ENCODE measurements around the gene ASS1.

DNA sequence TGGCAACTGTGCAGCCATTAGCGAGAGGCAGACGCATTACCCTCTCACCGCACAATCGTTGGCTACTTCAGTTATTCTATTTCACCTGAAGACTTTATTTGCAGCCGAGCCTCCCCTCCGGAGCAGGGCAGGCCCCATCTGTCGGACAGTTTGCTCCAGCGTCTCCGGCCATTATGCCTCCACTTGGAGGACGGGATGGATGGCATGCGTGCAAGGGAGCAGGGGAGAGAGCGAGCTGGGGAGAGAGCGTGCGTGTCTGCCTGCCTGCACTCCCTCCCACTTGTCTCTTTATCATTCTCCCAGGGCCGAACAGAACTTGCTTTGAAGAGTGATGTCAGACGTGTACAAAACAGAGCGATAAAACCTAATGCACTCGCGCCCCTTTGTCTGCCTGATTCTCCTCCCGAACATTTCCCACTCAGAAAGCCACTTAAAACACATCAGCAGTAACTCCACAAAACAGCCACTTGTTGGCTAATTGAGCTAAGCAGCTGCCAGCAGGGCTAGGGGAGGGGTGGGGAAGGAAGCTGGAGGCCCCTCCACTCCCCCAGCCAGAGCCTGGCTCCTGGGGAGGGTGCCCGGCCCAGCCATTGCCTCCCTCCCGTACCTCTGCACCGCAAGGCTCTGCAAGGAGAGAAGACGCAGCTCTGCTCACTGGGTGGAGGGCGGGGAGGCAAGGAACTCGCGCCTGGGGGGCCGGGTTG is 91.2 kb downstream of the ASS1 start:
- TF ChIP-seq, protein P1, sequence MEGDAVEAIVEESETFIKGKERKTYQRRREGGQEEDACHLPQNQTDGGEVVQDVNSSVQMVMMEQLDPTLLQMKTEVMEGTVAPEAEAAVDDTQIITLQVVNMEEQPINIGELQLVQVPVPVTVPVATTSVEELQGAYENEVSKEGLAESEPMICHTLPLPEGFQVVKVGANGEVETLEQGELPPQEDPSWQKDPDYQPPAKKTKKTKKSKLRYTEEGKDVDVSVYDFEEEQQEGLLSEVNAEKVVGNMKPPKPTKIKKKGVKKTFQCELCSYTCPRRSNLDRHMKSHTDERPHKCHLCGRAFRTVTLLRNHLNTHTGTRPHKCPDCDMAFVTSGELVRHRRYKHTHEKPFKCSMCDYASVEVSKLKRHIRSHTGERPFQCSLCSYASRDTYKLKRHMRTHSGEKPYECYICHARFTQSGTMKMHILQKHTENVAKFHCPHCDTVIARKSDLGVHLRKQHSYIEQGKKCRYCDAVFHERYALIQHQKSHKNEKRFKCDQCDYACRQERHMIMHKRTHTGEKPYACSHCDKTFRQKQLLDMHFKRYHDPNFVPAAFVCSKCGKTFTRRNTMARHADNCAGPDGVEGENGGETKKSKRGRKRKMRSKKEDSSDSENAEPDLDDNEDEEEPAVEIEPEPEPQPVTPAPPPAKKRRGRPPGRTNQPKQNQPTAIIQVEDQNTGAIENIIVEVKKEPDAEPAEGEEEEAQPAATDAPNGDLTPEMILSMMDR (IDR thresholded peaks at IDR 0.05): no peak
- TF ChIP-seq POLR2A (IDR thresholded peaks at IDR 0.05): no peak
